Naive thymus-derived CD4-positive, alpha-beta T cell (primary cell): ENCODE results near the gene MFF. TPM values are rescaled to one million over a fixed set of nuclear protein-coding genes. Genes with fewer than 3 reads are reported as not detected.

Source experiments
- ATAC-seq: fragments of 150-1000 bp; cut with Tn5 transposase; 2 replicates; pipeline ENCODE4 v1.10.0; 2021; ENCODE audit warnings: mild to moderate bottlenecking, moderate library complexity
- CTCF ChIA-PET: fragments of 350-600 bp; sonication (Branson Sonifier 250); formaldehyde crosslinking; loops from one replicate; lab custom pipeline; 2021; ENCODE audit warnings: antibody characterized with exemption; lab: Charles Lee
- POLR2A ChIA-PET: fragments of 350-600 bp; sonication (Branson Sonifier 250); formaldehyde crosslinking; loops from one replicate; lab custom pipeline; 2021; ENCODE audit warnings: antibody characterized with exemption, inconsistent platforms; lab: Charles Lee
- DNase-seq, 9 donors: peaks; one replicate each; pipeline versions ENCODE4 v3.0.0 to v3.0.0-alpha.2; 2020 to 2022; ENCODE audit warnings: mixed read lengths in 1 of 9
- H3K27ac ChIP-seq: one replicate; pipeline ENCODE4 v1.7.0; 2013; ENCODE audit warnings: mild to moderate bottlenecking, low read depth, low read length, moderate library complexity
- H3K27me3 ChIP-seq, 2 donors: one replicate each; pipeline ENCODE4 v1.7.0; 2013; ENCODE audit warnings: low read length in 2 of 2, mild to moderate bottlenecking in 2 of 2, moderate library complexity in 2 of 2; ENCODE audit not compliant: control insufficient read depth in 2 of 2, insufficient read depth in 2 of 2
- H3K36me3 ChIP-seq, 3 experiments: 1 replicate in 2 of 3; 2 replicates in 1 of 3; pipeline ENCODE4 v1.7.0; 2013; ENCODE audit warnings: low read length in 3 of 3, mild to moderate bottlenecking in 3 of 3, moderate library complexity in 1 of 3; ENCODE audit not compliant: insufficient read depth in 3 of 3, control insufficient read depth in 2 of 3
- H3K4me1 ChIP-seq, 2 donors: one replicate each; pipeline ENCODE4 v1.7.0; 2013; ENCODE audit warnings: low read length in 2 of 2, mild to moderate bottlenecking in 2 of 2, moderate library complexity in 1 of 2; ENCODE audit not compliant: control insufficient read depth in 2 of 2, insufficient read depth in 2 of 2
- H3K4me3 ChIP-seq: 2 replicates; pipeline ENCODE4 v1.7.0; 2013; ENCODE audit warnings: mild to moderate bottlenecking, low read length
- H3K9me3 ChIP-seq, 3 experiments: 1 replicate in 2 of 3; 2 replicates in 1 of 3; pipeline ENCODE4 v1.7.0; 2013; ENCODE audit warnings: low read length in 3 of 3; ENCODE audit not compliant: control insufficient read depth in 2 of 3
- H3K27ac Mint-ChIP-seq, 9 donors: one replicate each; pipeline ENCODE4 v1.8.0; 2020 to 2022; ENCODE audit warnings: mixed read lengths in 9 of 9, mild to moderate bottlenecking in 8 of 9, moderate library complexity in 5 of 9, inconsistent platforms in 2 of 9
- H3K27me3 Mint-ChIP-seq, 5 donors: one replicate each; pipeline ENCODE4 v1.8.0; 2021 to 2022; ENCODE audit warnings: mixed read lengths in 5 of 5, mild to moderate bottlenecking in 1 of 5
- H3K36me3 Mint-ChIP-seq, 5 donors: one replicate each; pipeline ENCODE4 v1.8.0; 2020 to 2022; ENCODE audit warnings: mixed read lengths in 5 of 5, mild to moderate bottlenecking in 3 of 5, inconsistent platforms in 1 of 5
- H3K4me1 Mint-ChIP-seq, 7 donors: one replicate each; pipeline ENCODE4 v1.8.0; 2020 to 2022; ENCODE audit warnings: mixed read lengths in 7 of 7, mild to moderate bottlenecking in 3 of 7, inconsistent platforms in 1 of 7
- H3K4me3 Mint-ChIP-seq, 10 donors: one replicate each; pipeline ENCODE4 v1.8.0; 2020 to 2022; ENCODE audit warnings: mild to moderate bottlenecking in 10 of 10, mixed read lengths in 10 of 10, moderate library complexity in 6 of 10, inconsistent platforms in 2 of 10
- H3K9me3 Mint-ChIP-seq, 11 donors: one replicate each; pipeline ENCODE4 v1.8.0; 2020 to 2022; ENCODE audit warnings: mixed read lengths in 11 of 11, mild to moderate bottlenecking in 4 of 11, inconsistent platforms in 1 of 11, moderate library complexity in 1 of 11
- intact Hi-C, 2 donors: fragments of 100-400 bp; cut with micrococcal nuclease; formaldehyde crosslinking; loops; one replicate each; pipeline ENCODE4 v1.15.1; 2023
- polyA plus RNA-seq, 2 donors: library from polyadenylated mRNA; unstranded; fragments of 300-500 nt; fragmentation: Illumina TruSeq; gene quantifications; one replicate each; pipeline ENCODE4 v1.2.3, GENCODE V29; 2021
- total RNA-seq, 6 experiments: library from RNA in 5 of 6; stranded (reverse) in 5 of 6; gene quantifications; 1 replicate in 5 of 6; 2 replicates in 1 of 6; pipeline ENCODE4 v1.2.3 and lab custom pipeline; 2021 to 2026

MFF gene
- total and polyA plus RNA-seq, 7 experiments from 2014 or later = 51.7 to 153 (median 63.1) TPM

GRCh38 chr2:227341553-227341952 is 16.5 kb downstream of the MFF start:
- CTCF ChIA-PET = no interaction called here
- ATAC-seq = no peak
- Mint-ChIP-seq H3K4me1 (peaks cover 0 to 4% (median 0%) of the 10 kb centered on the region in 7 donors), H3K9me3 (no peaks in the 10 kb centered on the region), H3K36me3 (peaks cover 0 to 41% (median 16%) of the 10 kb centered on the region in 5 donors), H3K4me3 (no peak overlapping the region), H3K27ac (no peak overlapping the region), H3K27me3 (no peaks in the 10 kb centered on the region)
- Histone ChIP-seq H3K27me3 (no peaks in the 10 kb centered on the region), H3K9me3 (no peaks in the 10 kb centered on the region), H3K36me3 (peaks cover 3 to 12% (median 6%) of the 10 kb centered on the region in 3 experiments), H3K4me3 (no peak overlapping the region), H3K4me1 (no peaks in the 10 kb centered on the region), H3K27ac (no peak overlapping the region)
- POLR2A ChIA-PET = no interaction called here
- intact Hi-C loops = no loop called here
- DNase-seq = no peak

- Histone ChIP-seq H3K27ac (no peak overlapping the region), H3K27me3 (no peaks in the 10 kb centered on the region), H3K36me3 (peaks cover 6 to 13% (median 7%) of the 10 kb centered on the region in 3 experiments), H3K9me3 (no peaks in the 10 kb centered on the region), H3K4me1 (no peaks in the 10 kb centered on the region), H3K4me3 (no peak overlapping the region)
- H3K9me3 Mint-ChIP-seq = no peaks in the 10 kb centered on the region
- intact Hi-C loops = no loop called here
- H3K27me3 Mint-ChIP-seq = no peaks in the 10 kb centered on the region
- DNase-seq (no peak), ATAC-seq (no peak)
- ChIA-PET POLR2A (interaction anchor here (0.7 kb wide), 1 partner anchor 14 kb away, joined by 3 read pairs; no protein-coding TSS in a partner anchor), CTCF (no interaction called here)
- H3K36me3 Mint-ChIP-seq = peaks cover 0 to 46% (median 14%) of the 10 kb centered on the region in 5 donors
- peaks cover 0 to 3% (median 0%) of the 10 kb centered on the region in 7 donors for H3K4me1 Mint-ChIP-seq
- no peak overlapping the region for H3K4me3 Mint-ChIP-seq
- H3K27ac Mint-ChIP-seq = peak overlapping the region in 1 of 9 donors; percentile 31
Observed at GRCh38 chr2:227344231-227344630, 19.2 kb downstream of the MFF start.

- peaks cover 0 to 40% (median 11%) of the 10 kb centered on the region in 5 donors for H3K36me3 Mint-ChIP-seq
- CTCF ChIA-PET = interaction anchor here (1.1 kb wide), 1 partner anchor 8 kb away, joined by 3 read pairs; no protein-coding TSS in a partner anchor
- DNase-seq (no peak), ATAC-seq (no peak)
- Histone ChIP-seq H3K4me3 (no peak overlapping the region), H3K9me3 (no peaks in the 10 kb centered on the region), H3K4me1 (no peaks in the 10 kb centered on the region), H3K27ac (no peak overlapping the region), H3K27me3 (no peaks in the 10 kb centered on the region), H3K36me3 (peaks cover 4 to 6% (median 6%) of the 10 kb centered on the region in 3 experiments)
- H3K4me1 Mint-ChIP-seq = peaks cover 0 to 5% (median 0%) of the 10 kb centered on the region in 7 donors
- H3K27ac Mint-ChIP-seq = peak overlapping the region in 1 of 9 donors; percentile 25
- H3K27me3 Mint-ChIP-seq = no peaks in the 10 kb centered on the region
- POLR2A ChIA-PET = no interaction called here
- intact Hi-C loops = no loop called here
- H3K9me3 Mint-ChIP-seq = no peaks in the 10 kb centered on the region
- no peak overlapping the region for H3K4me3 Mint-ChIP-seq
Observed at GRCh38 chr2:227347117-227347516, 22.1 kb downstream of the MFF start.

- no peak overlapping the region for H3K4me3 ChIP-seq
- CTCF ChIA-PET = no interaction called here
- peaks cover under 1 to 6% (median 4%) of the 10 kb centered on the region in 3 experiments for H3K36me3 ChIP-seq
- ATAC-seq (no peak), DNase-seq (no peak)
- Mint-ChIP-seq H3K36me3 (peaks cover 0 to 41% (median 6%) of the 10 kb centered on the region in 5 donors), H3K4me3 (no peak overlapping the region), H3K9me3 (peaks cover 0 to 2% (median 0%) of the 10 kb centered on the region in 11 donors), H3K27me3 (no peaks in the 10 kb centered on the region), H3K4me1 (peaks cover 0 to 5% (median 0%) of the 10 kb centered on the region in 7 donors), H3K27ac (no peak overlapping the region)
- intact Hi-C loops = no loop called here
- H3K27ac ChIP-seq = no peak overlapping the region
- H3K4me1 ChIP-seq = no peaks in the 10 kb centered on the region
- POLR2A ChIA-PET = no interaction called here
- H3K27me3 ChIP-seq = no peaks in the 10 kb centered on the region
- no peaks in the 10 kb centered on the region for H3K9me3 ChIP-seq
Observed at GRCh38 chr2:227348324-227348723, 23.3 kb downstream of the MFF start.

- no peak for DNase-seq
- ChIA-PET CTCF (no interaction called here), POLR2A (no interaction called here)
- Histone ChIP-seq H3K4me3 (no peak overlapping the region), H3K36me3 (peaks cover 0 to 6% (median 4%) of the 10 kb centered on the region in 3 experiments), H3K27me3 (no peaks in the 10 kb centered on the region), H3K4me1 (no peaks in the 10 kb centered on the region), H3K27ac (no peak overlapping the region), H3K9me3 (no peaks in the 10 kb centered on the region)
- peaks cover 0 to 5% (median 0%) of the 10 kb centered on the region in 7 donors for H3K4me1 Mint-ChIP-seq
- H3K27ac Mint-ChIP-seq = no peak overlapping the region
- ATAC-seq = no peak
- intact Hi-C loops = no loop called here
- H3K4me3 Mint-ChIP-seq = no peak overlapping the region
- peaks cover 0 to 44% (median 6%) of the 10 kb centered on the region in 5 donors for H3K36me3 Mint-ChIP-seq
- no peaks in the 10 kb centered on the region for H3K27me3 Mint-ChIP-seq
- H3K9me3 Mint-ChIP-seq = peaks cover 0 to 2% (median 0%) of the 10 kb centered on the region in 11 donors
Observed at GRCh38 chr2:227349989-227350612, 25.1 kb downstream of the MFF start.

- ChIA-PET POLR2A (no interaction called here), CTCF (no interaction called here)
- ATAC-seq (no peak), DNase-seq (no peak)
- intact Hi-C loops = no loop called here
- Mint-ChIP-seq H3K9me3 (peaks cover 0 to 2% (median 0%) of the 10 kb centered on the region in 11 donors), H3K36me3 (peaks cover 4 to 40% (median 6%) of the 10 kb centered on the region in 5 donors), H3K4me1 (peaks cover 0 to 5% (median 0%) of the 10 kb centered on the region in 7 donors), H3K27me3 (no peaks in the 10 kb centered on the region), H3K27ac (peak overlapping the region in 5 of 9 donors; percentile 1 to 59 (median 32)), H3K4me3 (no peak overlapping the region)
- no peaks in the 10 kb centered on the region for H3K4me1 ChIP-seq
- H3K36me3 ChIP-seq = peaks cover 0 to 19% (median 9%) of the 10 kb centered on the region in 3 experiments
- H3K4me3 ChIP-seq = no peak overlapping the region
- H3K27me3 ChIP-seq = no peaks in the 10 kb centered on the region
- no peak overlapping the region for H3K27ac ChIP-seq
- no peaks in the 10 kb centered on the region for H3K9me3 ChIP-seq
Observed at GRCh38 chr2:227351639-227352038, 26.6 kb downstream of the MFF start.
